AG09309 (cell line): ENCODE measurements around the gene SRRM4.

Source experiments
- DNase-seq: peaks from one replicate; pipeline ENCODE4 v3.0.0-alpha.2; 2010; ENCODE audit warnings: low read depth
- H3K4me3 ChIP-seq: 2 replicates; pipeline ENCODE4 v1.5.1; 2011; ENCODE audit warnings: mild to moderate bottlenecking, low read depth, low read length, moderate library complexity; ENCODE audit not compliant: control insufficient read depth
- TF ChIP-seq, protein P1 (sequence below): IDR thresholded peaks from 2 replicates; pipeline ENCODE4 v1.5.1; 2011; ENCODE audit warnings: mild to moderate bottlenecking, low read depth, low read length, inconsistent platforms; ENCODE audit not compliant: insufficient read depth, control insufficient read depth; ENCODE audit errors: missing control alignments

SRRM4 gene

DNA sequence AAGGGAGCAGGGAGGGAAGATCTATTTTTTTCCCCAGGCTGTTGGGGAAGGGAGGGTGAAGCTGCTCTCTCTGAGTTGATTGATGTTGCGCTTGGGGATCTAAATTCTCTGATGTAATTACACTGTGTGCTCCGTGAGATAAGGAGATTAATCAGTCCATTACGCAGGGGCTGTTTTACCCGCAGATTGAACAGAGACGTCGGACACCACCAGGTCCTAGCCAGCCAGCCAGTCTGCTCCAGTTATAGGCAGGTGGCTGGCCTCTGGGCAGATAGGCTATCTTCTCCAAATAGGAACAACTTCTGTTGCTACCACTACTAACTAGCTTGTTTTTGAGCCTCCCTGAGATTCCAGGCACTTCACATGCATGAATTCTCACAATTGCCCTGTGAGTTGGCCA, 91.1 kb downstream of the SRRM4 start:
- no peak overlapping the region for H3K4me3 ChIP-seq
- TF ChIP-seq, protein P1, sequence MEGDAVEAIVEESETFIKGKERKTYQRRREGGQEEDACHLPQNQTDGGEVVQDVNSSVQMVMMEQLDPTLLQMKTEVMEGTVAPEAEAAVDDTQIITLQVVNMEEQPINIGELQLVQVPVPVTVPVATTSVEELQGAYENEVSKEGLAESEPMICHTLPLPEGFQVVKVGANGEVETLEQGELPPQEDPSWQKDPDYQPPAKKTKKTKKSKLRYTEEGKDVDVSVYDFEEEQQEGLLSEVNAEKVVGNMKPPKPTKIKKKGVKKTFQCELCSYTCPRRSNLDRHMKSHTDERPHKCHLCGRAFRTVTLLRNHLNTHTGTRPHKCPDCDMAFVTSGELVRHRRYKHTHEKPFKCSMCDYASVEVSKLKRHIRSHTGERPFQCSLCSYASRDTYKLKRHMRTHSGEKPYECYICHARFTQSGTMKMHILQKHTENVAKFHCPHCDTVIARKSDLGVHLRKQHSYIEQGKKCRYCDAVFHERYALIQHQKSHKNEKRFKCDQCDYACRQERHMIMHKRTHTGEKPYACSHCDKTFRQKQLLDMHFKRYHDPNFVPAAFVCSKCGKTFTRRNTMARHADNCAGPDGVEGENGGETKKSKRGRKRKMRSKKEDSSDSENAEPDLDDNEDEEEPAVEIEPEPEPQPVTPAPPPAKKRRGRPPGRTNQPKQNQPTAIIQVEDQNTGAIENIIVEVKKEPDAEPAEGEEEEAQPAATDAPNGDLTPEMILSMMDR = no peak
- no peak for DNase-seq

GRCh38 chr12:119075222-119075787, 94.0 kb downstream of the SRRM4 start:
- no peak overlapping the region for H3K4me3 ChIP-seq
- DNase-seq = no peak
- TF ChIP-seq, protein P1 = no peak

GRCh38 chr12:119075918-119076317, 94.6 kb downstream of the SRRM4 start:
- no peak overlapping the region for H3K4me3 ChIP-seq
- TF ChIP-seq, protein P1 = no peak
- DNase-seq = no peak

DNA sequence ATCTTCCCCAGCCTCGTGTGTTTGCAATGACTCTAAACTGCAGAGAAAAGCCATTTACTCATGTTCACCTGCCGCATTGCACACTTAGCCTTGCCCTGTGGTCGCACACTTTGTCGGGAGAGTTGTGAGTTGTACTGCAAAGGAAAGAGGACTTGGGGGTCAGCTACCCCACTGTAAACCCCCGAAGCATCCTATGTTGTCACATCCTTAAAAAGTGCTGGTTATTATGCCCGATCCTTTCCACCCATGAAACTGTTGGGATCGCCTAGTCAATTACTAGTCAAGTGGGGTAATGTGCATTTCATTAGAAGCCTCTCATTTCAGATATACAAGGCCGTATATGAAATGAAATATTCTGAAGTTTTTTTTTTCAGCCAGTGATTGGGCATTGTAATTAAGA, 98.2 kb downstream of the SRRM4 start:
- no peak overlapping the region for H3K4me3 ChIP-seq
- TF ChIP-seq, protein P1 = no peak
- no peak for DNase-seq

DNA sequence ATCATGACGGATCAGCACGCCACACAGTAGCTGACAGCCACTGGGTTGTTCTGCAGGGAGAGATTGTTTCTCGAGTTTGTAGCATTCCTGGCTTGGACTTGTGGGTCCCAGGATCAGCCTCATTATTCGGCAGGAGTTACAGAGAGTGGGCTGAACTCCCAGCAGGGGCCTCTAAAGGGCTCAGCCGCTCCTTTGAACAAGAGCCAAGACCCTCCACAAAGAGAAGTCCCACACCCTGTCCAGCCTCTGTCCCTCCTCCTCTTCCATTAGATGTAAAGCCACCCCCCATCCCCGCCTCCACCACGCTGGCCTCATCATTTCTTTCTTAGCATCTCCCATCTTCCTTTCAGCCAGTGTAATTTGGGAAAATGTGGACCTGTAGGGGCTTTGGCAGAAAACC, 100.7 kb downstream of the SRRM4 start:
- TF ChIP-seq, protein P1 = no peak
- no peak for DNase-seq
- H3K4me3 ChIP-seq = no peak overlapping the region

- no peak for DNase-seq
- H3K4me3 ChIP-seq = no peak overlapping the region
- TF ChIP-seq, protein P1 = no peak
Observed at GRCh38 chr12:119082496-119082895, 101.2 kb downstream of the SRRM4 start.

DNA sequence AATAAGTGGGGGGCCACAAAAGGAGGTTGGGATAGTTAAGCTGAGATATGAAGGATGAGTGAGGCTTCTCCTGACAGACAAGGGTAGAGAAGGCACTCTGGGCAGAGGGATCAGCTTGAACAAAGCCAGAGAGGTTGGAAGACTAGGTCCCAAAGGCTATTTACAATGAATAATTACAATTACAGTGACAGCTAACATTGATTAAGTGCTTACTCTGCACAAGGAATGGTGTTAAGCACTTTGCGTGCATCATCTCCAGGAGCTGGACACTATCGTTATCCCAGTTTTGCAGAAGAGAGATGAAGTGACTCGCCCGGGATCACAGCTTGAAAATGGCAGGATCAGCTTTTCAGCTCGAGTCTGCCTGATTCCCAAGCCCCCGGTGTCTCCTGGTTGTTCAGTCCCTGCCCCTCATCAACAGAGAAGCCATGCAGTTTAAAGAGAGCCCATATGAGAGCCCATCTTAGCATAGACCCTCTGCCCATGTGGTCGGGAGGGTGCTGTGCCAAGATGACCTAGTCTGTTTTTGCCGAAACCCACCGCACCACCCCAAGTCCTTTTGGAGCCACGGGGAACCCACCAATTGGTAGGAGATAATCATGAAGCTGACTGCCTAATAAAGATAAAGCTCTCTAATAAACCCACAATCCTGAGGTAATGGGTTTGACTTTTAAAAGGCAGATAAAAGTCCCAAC, 107.5 kb downstream of the SRRM4 start:
- TF ChIP-seq, protein P1 = no peak
- no peak overlapping the region for H3K4me3 ChIP-seq
- no peak for DNase-seq
